ENCODE data around the gene DUSP22. TPM values are rescaled to one million over a fixed set of nuclear protein-coding genes. Genes with fewer than 3 reads are reported as not detected.

DUSP22 gene
- total RNA-seq, 1 experiment from 2014 or later, result 19.2 TPM

DNA sequence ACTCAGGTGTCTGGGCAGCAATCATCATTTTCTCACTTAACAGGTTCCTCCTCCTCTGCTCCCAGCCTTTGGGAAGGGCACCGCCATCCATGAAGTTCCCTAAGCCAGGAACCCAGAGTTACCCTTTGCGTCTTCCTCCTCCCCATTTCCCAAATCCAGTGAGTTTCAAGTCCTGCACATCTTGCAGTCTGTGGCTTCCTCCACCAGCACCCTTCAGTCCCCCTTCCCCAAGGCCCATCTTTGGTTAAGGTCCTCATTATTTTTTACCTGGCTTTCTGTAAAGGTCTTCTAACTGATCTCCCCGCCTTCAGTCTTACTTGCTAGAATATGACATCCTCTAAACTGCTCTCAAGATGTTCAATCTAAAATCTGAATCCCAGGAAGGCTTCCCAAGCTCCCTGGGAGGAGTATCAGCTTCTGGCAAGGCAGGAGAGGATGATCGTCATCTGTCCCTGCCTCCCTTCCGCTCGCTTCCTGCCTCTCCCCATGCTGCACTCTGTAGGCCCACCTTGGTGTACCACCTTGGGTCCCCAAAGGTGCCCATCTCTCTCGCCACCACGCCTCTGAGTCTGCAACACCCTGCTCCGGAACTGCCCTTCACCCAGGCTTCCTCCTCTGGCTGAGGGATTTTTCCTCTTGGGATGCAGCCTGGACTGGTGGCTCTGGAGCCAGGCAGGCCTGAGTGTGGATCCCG lies 11.4 kb upstream of the DUSP22 start:
- no peaks in the 10 kb centered on the region for H3K36me3 ChIP-seq (ENCODE audit: control insufficient read depth in 1 of 2, insufficient read depth in 2 of 2, low read length in 2 of 2)
- no peak for ATAC-seq
- H3K27me3 ChIP-seq (ENCODE audit: insufficient read depth, low read length), result peaks cover 16% of the 10 kb centered on the region; the same call in 1 of the 2 replicates
- H3K4me1 ChIP-seq (ENCODE audit: control insufficient read depth in 1 of 2, insufficient read depth in 2 of 2, low read length in 2 of 2), result no peaks in the 10 kb centered on the region
- H3K9ac ChIP-seq (ENCODE audit: low read length), result no peak overlapping the region
- intact Hi-C loops (cut with micrococcal nuclease), result no loop called here
- H3K27ac ChIP-seq (ENCODE audit: low read depth, low read length), result no peak overlapping the region
- TF ChIP-seq ELF1 (IDR thresholded peaks at IDR 0.05; ENCODE audit: borderline replicate concordance, low read depth) (no peak), FOSL1 (IDR thresholded peaks at IDR 0.05; ENCODE audit: low read depth) (no peak), ZFX (IDR thresholded peaks at IDR 0.05) (no peak), POLR2AphosphoS5 (IDR thresholded peaks at IDR 0.05; ENCODE audit: low read depth, low read length) (no peak), SP1 (IDR thresholded peaks at IDR 0.05; ENCODE audit: low read depth) (no peak), YY1 (IDR thresholded peaks at IDR 0.05; ENCODE audit: extremely low read depth, insufficient replicate concordance, low read depth, low read length) (no peak), EZH2phosphoT487 (IDR thresholded peaks at IDR 0.05; ENCODE audit: borderline replicate concordance) (no peak)
- TF ChIP-seq, protein P1, sequence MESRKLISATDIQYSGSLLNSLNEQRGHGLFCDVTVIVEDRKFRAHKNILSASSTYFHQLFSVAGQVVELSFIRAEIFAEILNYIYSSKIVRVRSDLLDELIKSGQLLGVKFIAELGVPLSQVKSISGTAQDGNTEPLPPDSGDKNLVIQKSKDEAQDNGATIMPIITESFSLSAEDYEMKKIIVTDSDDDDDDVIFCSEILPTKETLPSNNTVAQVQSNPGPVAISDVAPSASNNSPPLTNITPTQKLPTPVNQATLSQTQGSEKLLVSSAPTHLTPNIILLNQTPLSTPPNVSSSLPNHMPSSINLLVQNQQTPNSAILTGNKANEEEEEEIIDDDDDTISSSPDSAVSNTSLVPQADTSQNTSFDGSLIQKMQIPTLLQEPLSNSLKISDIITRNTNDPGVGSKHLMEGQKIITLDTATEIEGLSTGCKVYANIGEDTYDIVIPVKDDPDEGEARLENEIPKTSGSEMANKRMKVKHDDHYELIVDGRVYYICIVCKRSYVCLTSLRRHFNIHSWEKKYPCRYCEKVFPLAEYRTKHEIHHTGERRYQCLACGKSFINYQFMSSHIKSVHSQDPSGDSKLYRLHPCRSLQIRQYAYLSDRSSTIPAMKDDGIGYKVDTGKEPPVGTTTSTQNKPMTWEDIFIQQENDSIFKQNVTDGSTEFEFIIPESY (IDR thresholded peaks at IDR 0.05; ENCODE audit: extremely low read depth, insufficient replicate concordance, low read length), result no peak
- TF ChIP-seq, protein P2, sequence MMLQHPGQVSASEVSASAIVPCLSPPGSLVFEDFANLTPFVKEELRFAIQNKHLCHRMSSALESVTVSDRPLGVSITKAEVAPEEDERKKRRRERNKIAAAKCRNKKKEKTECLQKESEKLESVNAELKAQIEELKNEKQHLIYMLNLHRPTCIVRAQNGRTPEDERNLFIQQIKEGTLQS (IDR thresholded peaks at IDR 0.05), result no peak
- TF ChIP-seq, protein P3, sequence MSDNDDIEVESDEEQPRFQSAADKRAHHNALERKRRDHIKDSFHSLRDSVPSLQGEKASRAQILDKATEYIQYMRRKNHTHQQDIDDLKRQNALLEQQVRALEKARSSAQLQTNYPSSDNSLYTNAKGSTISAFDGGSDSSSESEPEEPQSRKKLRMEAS (IDR thresholded peaks at IDR 0.05), result no peak
- TF ChIP-seq, protein P4, sequence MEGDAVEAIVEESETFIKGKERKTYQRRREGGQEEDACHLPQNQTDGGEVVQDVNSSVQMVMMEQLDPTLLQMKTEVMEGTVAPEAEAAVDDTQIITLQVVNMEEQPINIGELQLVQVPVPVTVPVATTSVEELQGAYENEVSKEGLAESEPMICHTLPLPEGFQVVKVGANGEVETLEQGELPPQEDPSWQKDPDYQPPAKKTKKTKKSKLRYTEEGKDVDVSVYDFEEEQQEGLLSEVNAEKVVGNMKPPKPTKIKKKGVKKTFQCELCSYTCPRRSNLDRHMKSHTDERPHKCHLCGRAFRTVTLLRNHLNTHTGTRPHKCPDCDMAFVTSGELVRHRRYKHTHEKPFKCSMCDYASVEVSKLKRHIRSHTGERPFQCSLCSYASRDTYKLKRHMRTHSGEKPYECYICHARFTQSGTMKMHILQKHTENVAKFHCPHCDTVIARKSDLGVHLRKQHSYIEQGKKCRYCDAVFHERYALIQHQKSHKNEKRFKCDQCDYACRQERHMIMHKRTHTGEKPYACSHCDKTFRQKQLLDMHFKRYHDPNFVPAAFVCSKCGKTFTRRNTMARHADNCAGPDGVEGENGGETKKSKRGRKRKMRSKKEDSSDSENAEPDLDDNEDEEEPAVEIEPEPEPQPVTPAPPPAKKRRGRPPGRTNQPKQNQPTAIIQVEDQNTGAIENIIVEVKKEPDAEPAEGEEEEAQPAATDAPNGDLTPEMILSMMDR (IDR thresholded peaks at IDR 0.05 in 2 of 3, conservative IDR thresholded peaks at IDR 0.05 in 1 of 3; ENCODE audit: borderline replicate concordance in 1 of 3, insufficient read depth in 1 of 3, low read depth in 2 of 3, low read length in 2 of 3), result no peak
- no peaks in the 10 kb centered on the region for H3K79me2 ChIP-seq (ENCODE audit: insufficient read depth, low read length)
- no peak overlapping the region for H2AFZ ChIP-seq (ENCODE audit: low read depth, low read length, poor library complexity, severe bottlenecking)
- ChIA-PET POLR2A (no interaction called here), CTCF (no interaction called here), RAD21 (ENCODE audit: low non-redundant PET in 1 of 2, low total read pairs in 2 of 2, uncharacterized antibody in 2 of 2, unreplicated experiment in 2 of 2) (no interaction called here)
- H3K4me3 ChIP-seq (replicated peaks in 1 of 2; ENCODE audit: low read depth in 1 of 2, low read length in 2 of 2), result no peak overlapping the region
- 0 out of 4 replicates have a peak, but pooled peaks cover 0 to 4% of the 10 kb centered on the region in 2 experiments for H3K9me3 ChIP-seq (ENCODE audit: control insufficient read depth in 1 of 2, insufficient read depth in 1 of 2, low read depth in 1 of 2, low read length in 2 of 2)
- no peak overlapping the region for H3K4me2 ChIP-seq (ENCODE audit: low read length)
- no peaks in the 10 kb centered on the region for H3K9me2 ChIP-seq (ENCODE audit: insufficient read depth)
- H4K20me1 ChIP-seq (ENCODE audit: insufficient read depth), result no peaks in the 10 kb centered on the region
- DNase-seq (ENCODE audit: low read depth, low spot score), result no peak
- no TSS peak for BruUV-seq (replicated peaks)
